Parathyroid adenoma (tissue), 2 donors: ENCODE data around the gene HAPSTR1.
"Not testable (repeated sequence)": the region's sequence is repeated elsewhere in the genome, so short reads cannot be mapped to it uniquely, and the experiment has no call there.

ENCODE experiments used
- H2AFZ ChIP-seq: fragments of 300-600 bp; sonication (generic); one replicate; pipeline ENCODE4 v1.7.0; 2017; ENCODE audit warnings: antibody characterized with exemption, mild to moderate bottlenecking
- H3K27ac ChIP-seq: fragments of 300-600 bp; sonication (generic); one replicate; pipeline ENCODE4 v1.7.0; 2017
- H3K27me3 ChIP-seq: fragments of 300-600 bp; sonication (generic); one replicate; pipeline ENCODE4 v1.7.0; 2017; ENCODE audit warnings: low read length; ENCODE audit not compliant: control insufficient read depth, insufficient read depth
- H3K36me3 ChIP-seq: fragments of 300-600 bp; sonication (generic); one replicate; pipeline ENCODE4 v1.7.0; 2017; ENCODE audit warnings: low read length; ENCODE audit not compliant: control insufficient read depth, insufficient read depth
- H3K4me1 ChIP-seq: fragments of 300-600 bp; sonication (generic); one replicate; pipeline ENCODE4 v1.7.0; 2017; ENCODE audit warnings: control low read depth
- H3K4me2 ChIP-seq: fragments of 300-600 bp; sonication (generic); one replicate; pipeline ENCODE4 v1.7.0; 2017; ENCODE audit warnings: low read length
- H3K4me3 ChIP-seq: fragments of 300-600 bp; sonication (generic); one replicate; pipeline ENCODE4 v1.7.0; 2017; ENCODE audit warnings: low read depth, low read length
- H3K79me2 ChIP-seq: fragments of 300-600 bp; sonication (generic); one replicate; pipeline ENCODE4 v1.7.0; 2017; ENCODE audit warnings: control low read depth
- H3K9ac ChIP-seq: fragments of 300-600 bp; sonication (generic); one replicate; pipeline ENCODE4 v1.7.0; 2017; ENCODE audit warnings: mild to moderate bottlenecking
- H3K9me3 ChIP-seq: fragments of 300-600 bp; sonication (generic); one replicate; pipeline ENCODE4 v1.7.0; 2017; ENCODE audit warnings: low read length; ENCODE audit not compliant: control insufficient read depth
- TF ChIP-seq, protein P1 (sequence below): fragments of 300-600 bp; sonication (generic); IDR thresholded peaks from one replicate; pipeline ENCODE4 v1.7.0; 2017; ENCODE audit warnings: antibody characterized with exemption, mild to moderate bottlenecking
- donor health status: primary hyperparathyroidism.

The HAPSTR1 gene, protein sequence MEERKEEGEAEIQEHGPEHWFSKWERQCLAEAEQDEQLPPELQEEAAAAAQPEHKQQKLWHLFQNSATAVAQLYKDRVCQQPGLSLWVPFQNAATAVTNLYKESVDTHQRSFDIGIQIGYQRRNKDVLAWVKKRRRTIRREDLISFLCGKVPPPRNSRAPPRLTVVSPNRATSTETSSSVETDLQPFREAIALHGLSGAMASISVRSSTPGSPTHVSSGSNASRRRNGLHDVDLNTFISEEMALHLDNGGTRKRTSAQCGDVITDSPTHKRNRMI

DNA sequence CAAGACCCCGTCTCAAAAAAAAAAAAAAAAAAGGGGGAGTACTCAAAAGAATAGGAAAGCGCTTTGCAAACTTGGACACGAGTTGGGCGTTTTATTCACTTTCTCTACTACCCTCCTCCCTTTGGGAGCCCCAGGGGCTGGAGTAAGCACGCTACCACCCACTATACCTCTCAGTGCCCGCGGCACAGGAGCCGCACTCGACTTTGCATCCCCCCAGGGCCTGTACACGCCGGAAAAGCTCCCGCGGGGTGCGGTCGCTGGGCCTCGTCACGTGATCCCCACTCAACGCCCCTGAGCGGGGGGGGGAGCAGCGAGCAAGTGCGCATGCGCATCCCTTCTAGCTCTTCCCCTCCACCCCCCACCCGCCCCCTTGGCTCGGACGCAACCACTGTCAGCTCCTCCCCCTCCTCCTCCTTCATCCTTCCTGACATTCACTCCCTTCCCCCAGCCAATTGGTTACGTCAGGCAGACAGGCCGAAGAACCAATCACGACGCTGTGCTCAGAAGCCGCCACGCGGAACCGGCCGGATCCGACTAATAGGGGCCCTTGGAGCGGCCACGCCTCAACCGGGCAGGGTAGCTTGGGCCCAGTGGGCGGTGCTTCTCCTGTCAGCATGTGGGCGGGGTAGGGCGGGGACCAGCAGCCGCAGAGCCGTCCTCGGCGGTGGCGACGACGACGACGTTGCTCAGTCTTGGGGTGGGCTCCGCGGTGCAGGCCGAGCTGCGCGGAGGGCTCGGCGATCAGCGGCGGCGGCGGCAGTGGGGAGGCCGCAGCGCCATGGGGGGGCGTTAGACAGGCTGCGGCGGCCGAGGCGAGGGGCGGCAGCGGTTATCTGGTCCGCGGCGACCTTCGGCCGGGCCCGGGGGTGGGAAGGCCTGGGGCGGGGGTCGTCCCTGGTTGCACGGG, at the start of gene HAPSTR1:
TSS of gene HAPSTR1 (plus strand) at position 685 of the 907 bp plus-strand sequence. CDS start 401 bp downstream, outside the sequence.
- Histone ChIP-seq H3K9ac (peak within 1 kb of the TSS; percentile 96), H3K9me3 (no peaks in the 10 kb centered on the region), H3K27me3 (no peaks in the 10 kb centered on the region), H3K79me2 (peaks cover 28% of the 10 kb centered on the region), H3K36me3 (peaks cover 4% of the 10 kb centered on the region), H3K4me2 (peak within 1 kb of the TSS; percentile 97), H3K4me1 (peaks cover 3% of the 10 kb centered on the region), H3K27ac (peak within 1 kb of the TSS; percentile 92), H3K4me3 (peak within 1 kb of the TSS; percentile 79), H2AFZ (peak within 1 kb of the TSS; percentile 96)
- TF ChIP-seq, protein P1, sequence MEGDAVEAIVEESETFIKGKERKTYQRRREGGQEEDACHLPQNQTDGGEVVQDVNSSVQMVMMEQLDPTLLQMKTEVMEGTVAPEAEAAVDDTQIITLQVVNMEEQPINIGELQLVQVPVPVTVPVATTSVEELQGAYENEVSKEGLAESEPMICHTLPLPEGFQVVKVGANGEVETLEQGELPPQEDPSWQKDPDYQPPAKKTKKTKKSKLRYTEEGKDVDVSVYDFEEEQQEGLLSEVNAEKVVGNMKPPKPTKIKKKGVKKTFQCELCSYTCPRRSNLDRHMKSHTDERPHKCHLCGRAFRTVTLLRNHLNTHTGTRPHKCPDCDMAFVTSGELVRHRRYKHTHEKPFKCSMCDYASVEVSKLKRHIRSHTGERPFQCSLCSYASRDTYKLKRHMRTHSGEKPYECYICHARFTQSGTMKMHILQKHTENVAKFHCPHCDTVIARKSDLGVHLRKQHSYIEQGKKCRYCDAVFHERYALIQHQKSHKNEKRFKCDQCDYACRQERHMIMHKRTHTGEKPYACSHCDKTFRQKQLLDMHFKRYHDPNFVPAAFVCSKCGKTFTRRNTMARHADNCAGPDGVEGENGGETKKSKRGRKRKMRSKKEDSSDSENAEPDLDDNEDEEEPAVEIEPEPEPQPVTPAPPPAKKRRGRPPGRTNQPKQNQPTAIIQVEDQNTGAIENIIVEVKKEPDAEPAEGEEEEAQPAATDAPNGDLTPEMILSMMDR: no peak

DNA sequence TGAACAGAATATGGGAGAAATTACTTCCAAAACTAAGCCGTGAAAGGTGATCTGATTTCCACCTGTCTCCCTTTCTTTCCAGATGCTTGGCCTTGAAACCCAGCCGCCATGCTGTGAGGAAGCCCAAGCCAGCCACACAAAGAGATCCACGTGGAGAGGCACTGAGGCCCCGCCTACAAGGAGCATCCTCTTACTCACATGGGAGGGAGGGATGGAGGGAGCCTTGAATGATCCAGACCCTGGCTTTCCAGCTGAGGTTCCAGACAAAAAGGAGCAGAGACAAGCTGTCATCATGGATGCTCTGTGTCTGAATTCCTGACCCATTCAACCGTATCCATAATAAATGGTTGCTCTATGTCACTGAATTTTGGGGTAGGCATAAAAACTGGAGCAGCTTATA, 48.9 kb upstream of the HAPSTR1 start:
- peaks cover 5% of the 10 kb centered on the region for H3K4me1 ChIP-seq
- no peaks in the 10 kb centered on the region for H3K9me3 ChIP-seq
- no peak overlapping the region for H3K4me3 ChIP-seq
- no peak overlapping the region for H3K27ac ChIP-seq
- no peak overlapping the region for H2AFZ ChIP-seq
- no peaks in the 10 kb centered on the region for H3K36me3 ChIP-seq
- H3K4me2 ChIP-seq: no peak overlapping the region
- H3K27me3 ChIP-seq: no peaks in the 10 kb centered on the region
- no peaks in the 10 kb centered on the region for H3K79me2 ChIP-seq
- no peak overlapping the region for H3K9ac ChIP-seq
- TF ChIP-seq, protein P1: no peak

DNA sequence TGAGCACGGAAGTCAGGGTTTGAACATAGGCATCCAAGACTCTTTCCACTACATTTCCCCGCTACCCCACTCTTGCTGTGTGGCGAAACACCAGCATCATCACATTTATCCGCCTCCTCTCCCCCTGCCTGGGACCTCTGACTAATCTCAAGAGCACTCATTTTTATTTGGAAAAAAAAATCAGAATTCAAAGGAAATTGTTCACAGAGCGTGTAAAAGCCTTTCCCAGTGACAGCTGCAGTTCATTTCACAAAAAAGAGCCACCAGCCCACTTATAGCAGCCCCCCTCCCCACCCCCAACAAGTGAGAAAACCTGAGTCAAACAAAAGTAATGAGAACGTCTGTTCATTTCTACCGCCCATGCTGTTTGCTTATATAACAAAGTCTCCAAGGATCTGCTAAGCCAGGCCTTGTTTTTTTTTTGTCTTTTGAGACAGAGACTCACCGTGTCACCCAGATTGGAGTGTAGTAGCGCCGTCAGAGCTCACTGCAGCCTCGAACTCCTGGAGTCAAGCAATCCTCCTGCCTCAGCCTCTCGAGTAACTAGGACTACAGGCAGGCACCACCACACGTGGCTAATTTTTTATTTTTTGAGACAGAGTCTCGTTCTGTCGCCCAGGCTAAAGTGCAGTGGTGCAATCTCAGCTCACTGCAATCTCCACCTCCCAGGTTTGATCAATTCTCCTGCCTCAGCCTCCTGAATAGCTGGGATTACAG, 48.3 kb upstream of the HAPSTR1 start:
- no peaks in the 10 kb centered on the region for H3K27me3 ChIP-seq
- H2AFZ ChIP-seq: no peak overlapping the region
- no peak overlapping the region for H3K9ac ChIP-seq
- H3K36me3 ChIP-seq: no peaks in the 10 kb centered on the region
- H3K4me3 ChIP-seq: no peak overlapping the region
- H3K9me3 ChIP-seq: no peaks in the 10 kb centered on the region
- H3K27ac ChIP-seq: no peak overlapping the region
- TF ChIP-seq, protein P1: no peak
- H3K4me1 ChIP-seq: peaks cover 5% of the 10 kb centered on the region
- no peaks in the 10 kb centered on the region for H3K79me2 ChIP-seq
- no peak overlapping the region for H3K4me2 ChIP-seq

DNA sequence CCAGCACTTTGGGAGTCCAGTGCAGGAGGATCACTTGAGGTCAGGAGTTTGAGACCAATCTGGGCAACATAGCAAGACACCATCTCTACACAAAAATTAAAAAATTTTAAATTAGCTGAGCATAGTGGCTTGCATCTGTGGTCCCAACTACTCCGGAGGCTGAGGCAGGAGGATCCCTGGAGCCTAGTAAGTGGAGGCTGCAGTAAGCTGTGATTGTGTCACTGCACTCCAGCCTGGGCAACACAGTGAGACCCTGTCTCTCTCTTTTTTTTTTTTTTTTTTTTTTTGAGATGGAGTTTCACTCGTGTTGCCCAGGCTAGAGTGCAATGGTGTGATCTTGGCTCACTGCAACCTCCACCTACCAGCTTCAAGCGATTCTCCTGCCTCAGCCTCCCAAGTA, 45.9 kb upstream of the HAPSTR1 start:
- H3K27me3 ChIP-seq, H3K9ac ChIP-seq, H3K79me2 ChIP-seq, H3K4me1 ChIP-seq, H3K9me3 ChIP-seq, H2AFZ ChIP-seq, H3K4me3 ChIP-seq, H3K4me2 ChIP-seq, H3K27ac ChIP-seq, H3K36me3 ChIP-seq: not testable (repeated sequence)

- Histone ChIP-seq H3K27me3 (no peaks in the 10 kb centered on the region), H2AFZ (no peak overlapping the region), H3K9me3 (no peaks in the 10 kb centered on the region), H3K4me3 (no peak overlapping the region), H3K4me1 (peaks cover 5% of the 10 kb centered on the region), H3K9ac (no peak overlapping the region), H3K4me2 (no peak overlapping the region), H3K36me3 (no peaks in the 10 kb centered on the region), H3K27ac (peak overlapping the region; percentile 74), H3K79me2 (no peaks in the 10 kb centered on the region)
- TF ChIP-seq, protein P1: no peak
These were observed 44.8 kb upstream of the HAPSTR1 start for GRCh38 chr16:9046667-9047055.
